ENCODE results near the gene MTERF2.
A peak's percentile ranks its signal among the peaks of the same experiment; 100 is the strongest.

The MTERF2 gene

GRCh38 chr12:106956048-106956578 lies 30.8 kb downstream of the MTERF2 start:
- FAIRE-seq (no peak), DNase-seq (ENCODE audit: extremely low spot score, insufficient read length, low read depth) (peak; percentile 28)

GRCh38 chr12:106955377-106956047 lies 31.4 kb downstream of the MTERF2 start, which contains the start of gene TMEM263:
TMEM263 (plus strand) TSS chr12:106955907; CDS start chr12:106967117, 11,210 bp downstream.
- FAIRE-seq (peak; percentile 86), DNase-seq (ENCODE audit: extremely low spot score, insufficient read length, low read depth) (peak; percentile 95)

GRCh38 chr12:106954462-106955376 lies 32.2 kb downstream of the MTERF2 start:
- no peak for FAIRE-seq
- DNase-seq (ENCODE audit: extremely low spot score, insufficient read length, low read depth), result no peak

- DNase-seq (ENCODE audit: extremely low spot score, insufficient read length, low read depth) (no peak), FAIRE-seq (no peak)
These were observed 33.3 kb downstream of the MTERF2 start for GRCh38 chr12:106953352-106954250.

GRCh38 chr12:106950591-106950990 lies 36.4 kb downstream of the MTERF2 start:
- FAIRE-seq, result no peak
- no peak for DNase-seq (ENCODE audit: extremely low spot score, insufficient read length, low read depth)

GRCh38 chr12:106947461-106947860 lies 39.5 kb downstream of the MTERF2 start:
- no peak for FAIRE-seq
- no peak for DNase-seq (ENCODE audit: extremely low spot score, insufficient read length, low read depth)

GRCh38 chr12:106945261-106945851 lies 41.6 kb downstream of the MTERF2 start:
- no peak for DNase-seq (ENCODE audit: extremely low spot score, insufficient read length, low read depth)
- FAIRE-seq, result no peak

- DNase-seq (ENCODE audit: extremely low spot score, insufficient read length, low read depth), result no peak
- FAIRE-seq, result no peak
These were observed 44.2 kb downstream of the MTERF2 start for GRCh38 chr12:106942775-106943174.

GRCh38 chr12:106941481-106942156 lies 45.3 kb downstream of the MTERF2 start:
- DNase-seq (ENCODE audit: extremely low spot score, insufficient read length, low read depth), result no peak
- FAIRE-seq, result no peak

GRCh38 chr12:106934277-106934676 lies 52.7 kb downstream of the MTERF2 start:
- no peak for DNase-seq (ENCODE audit: extremely low spot score, insufficient read length, low read depth)
- no peak for FAIRE-seq

Data from GM18507 (cell line).